Kidney capillary endothelial cell (primary cell): ENCODE data around the gene PSPC1.
A peak's percentile ranks its signal among the peaks of the same experiment; 100 is the strongest.
"Not testable (repeated sequence)": the region's sequence is repeated elsewhere in the genome, so short reads cannot be mapped to it uniquely, and the experiment has no call there.

Source experiments
- DNase-seq: peaks from one replicate; pipeline ENCODE4 v3.0.0-alpha.2; 2018; ENCODE audit warnings: low spot score

The PSPC1 gene

GRCh38 chr13:19764237-19764636 lies 18.5 kb downstream of the PSPC1 start:
- DNase-seq = no peak

- no peak for DNase-seq
These were observed 19.1 kb downstream of the PSPC1 start for GRCh38 chr13:19763618-19764017.

- DNase-seq = no peak
These were observed 23.1 kb downstream of the PSPC1 start for GRCh38 chr13:19759669-19760068.

- DNase-seq = no peak
These were observed 40.1 kb downstream of the PSPC1 start for GRCh38 chr13:19742643-19743042.

- DNase-seq = no peak
These were observed 44.7 kb downstream of the PSPC1 start for GRCh38 chr13:19737844-19738557.

- DNase-seq = no peak
These were observed 56.1 kb downstream of the PSPC1 start for GRCh38 chr13:19726611-19727010.

- no peak for DNase-seq
These were observed 57.4 kb downstream of the PSPC1 start for GRCh38 chr13:19725320-19725719.

GRCh38 chr13:19720039-19720438 lies 62.7 kb downstream of the PSPC1 start:
- no peak for DNase-seq

- DNase-seq = peak; percentile 78
These were observed 69.4 kb downstream of the PSPC1 start for GRCh38 chr13:19713186-19713965.

GRCh38 chr13:19709782-19710181 lies 73.0 kb downstream of the PSPC1 start:
- DNase-seq = not testable (repeated sequence)

- DNase-seq = not testable (repeated sequence)
These were observed 73.7 kb downstream of the PSPC1 start for GRCh38 chr13:19709039-19709438.

GRCh38 chr13:19704256-19704655 lies 78.5 kb downstream of the PSPC1 start:
- not testable (repeated sequence) for DNase-seq

GRCh38 chr13:19701619-19702018 lies 81.1 kb downstream of the PSPC1 start:
- DNase-seq = not testable (repeated sequence)

- DNase-seq = not testable (repeated sequence)
These were observed 81.8 kb downstream of the PSPC1 start for GRCh38 chr13:19700963-19701362.

- DNase-seq = no peak
These were observed 86.9 kb downstream of the PSPC1 start for GRCh38 chr13:19695829-19696228.

GRCh38 chr13:19695428-19695827 lies 87.3 kb downstream of the PSPC1 start:
- no peak for DNase-seq

GRCh38 chr13:19691447-19691846 lies 91.3 kb downstream of the PSPC1 start:
- DNase-seq = not testable (repeated sequence)

GRCh38 chr13:19685437-19685836 lies 97.3 kb downstream of the PSPC1 start:
- DNase-seq = no peak

GRCh38 chr13:19685034-19685433 lies 97.7 kb downstream of the PSPC1 start:
- DNase-seq = no peak

GRCh38 chr13:19681517-19681916 lies 101.2 kb downstream of the PSPC1 start:
- no peak for DNase-seq

- no peak for DNase-seq
These were observed 102.0 kb downstream of the PSPC1 start for GRCh38 chr13:19680751-19681150.

- no peak for DNase-seq
These were observed 106.6 kb downstream of the PSPC1 start for GRCh38 chr13:19676168-19676567.

GRCh38 chr13:19674898-19675297 lies 107.8 kb downstream of the PSPC1 start:
- no peak for DNase-seq
